ENCODE data around the gene FARP1.

The FARP1 gene

DNA sequence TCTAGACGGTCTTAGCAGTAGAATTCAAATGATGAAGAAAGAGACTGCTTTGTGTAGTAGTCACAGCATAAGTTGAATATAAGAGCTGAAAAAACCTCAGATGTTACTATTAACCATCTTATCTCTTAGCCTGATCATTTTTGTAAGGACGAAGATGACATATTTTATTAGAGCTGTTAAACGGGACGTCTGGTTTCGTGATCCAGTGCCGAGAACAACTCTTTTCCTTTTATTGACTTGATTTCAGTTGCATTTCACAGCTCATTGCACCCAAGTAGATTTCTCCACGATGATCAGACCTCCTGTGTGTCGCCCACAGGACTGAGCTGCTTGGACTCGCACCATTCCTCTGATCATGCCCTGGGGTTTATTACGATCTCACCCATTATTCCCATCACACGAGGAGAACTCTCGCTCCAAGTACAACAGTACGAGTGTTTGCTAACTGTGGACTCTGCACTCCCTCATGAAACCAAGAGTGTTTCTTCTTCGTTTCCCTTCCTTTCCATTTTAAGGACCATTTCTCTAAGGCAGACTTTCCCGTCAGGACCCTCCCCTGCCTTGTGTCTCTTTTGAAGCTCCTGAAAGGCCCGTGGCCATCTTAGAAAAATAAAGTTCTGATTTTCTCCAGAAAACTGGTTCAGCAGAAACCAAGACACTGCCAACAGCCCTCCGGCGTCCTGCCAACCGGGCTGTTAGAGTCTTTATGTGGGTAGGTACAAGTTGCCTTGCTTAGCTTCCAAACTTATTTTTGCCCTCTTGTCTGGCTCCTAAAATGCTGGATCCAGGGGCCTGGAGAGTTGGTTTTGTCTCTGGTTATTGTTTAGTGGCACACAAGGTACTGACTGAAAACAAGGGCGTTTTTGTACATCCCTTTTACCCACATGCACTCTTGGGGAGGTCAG is 82.4 kb downstream of the FARP1 start (continued):
- no peak for TF ChIP-seq ZNF658 (tag by site-specific recombination; IDR thresholded peaks at IDR 0.05)
- TF ChIP-seq AEBP2 (tag by site-specific recombination; IDR thresholded peaks at IDR 0.05; ENCODE audit: borderline replicate concordance), result no peak
- no peak for TF ChIP-seq ZXDB (tag by site-specific recombination; IDR thresholded peaks at IDR 0.05)
- TF ChIP-seq ZBTB8A (tag by site-specific recombination; IDR thresholded peaks at IDR 0.05), result no peak
- TF ChIP-seq PRDM10 (tag by site-specific recombination; IDR thresholded peaks at IDR 0.05), result no peak
- no peak for TF ChIP-seq ZFP41 (tag by site-specific recombination; IDR thresholded peaks at IDR 0.05; ENCODE audit: borderline replicate concordance)
- TF ChIP-seq ZNF76 (tag by site-specific recombination; IDR thresholded peaks at IDR 0.05; ENCODE audit: borderline replicate concordance, low read depth), result no peak
- no peak for TF ChIP-seq ZNF221 (tag by site-specific recombination; IDR thresholded peaks at IDR 0.05; ENCODE audit: borderline replicate concordance)
- no peak for TF ChIP-seq KLF9 (tag by site-specific recombination; IDR thresholded peaks at IDR 0.05; ENCODE audit: low read depth)
- TF ChIP-seq ZNF140 (tag by site-specific recombination; IDR thresholded peaks at IDR 0.05), result no peak

- no peak for TF ChIP-seq ZNF837 (tag by site-specific recombination; IDR thresholded peaks at IDR 0.05)
- no peak for TF ChIP-seq YY1 (tag by site-specific recombination; IDR thresholded peaks at IDR 0.05)
- no peak for TF ChIP-seq ZNF571 (tag by site-specific recombination; IDR thresholded peaks at IDR 0.05)
- TF ChIP-seq SP2 (tag by site-specific recombination; IDR thresholded peaks at IDR 0.05), result no peak
- TF ChIP-seq ZEB2 (tag by site-specific recombination; IDR thresholded peaks at IDR 0.05), result no peak
- no peak for TF ChIP-seq ZNF26 (tag by site-specific recombination; IDR thresholded peaks at IDR 0.05)
- no peak for TF ChIP-seq GLI2 (tag by site-specific recombination; IDR thresholded peaks at IDR 0.05; ENCODE audit: borderline replicate concordance, low read depth)
- TF ChIP-seq ZNF776 (tag by site-specific recombination; IDR thresholded peaks at IDR 0.05; ENCODE audit: borderline replicate concordance), result no peak
- no peak for TF ChIP-seq OVOL3 (tag by site-specific recombination; IDR thresholded peaks at IDR 0.05)
- no peak for TF ChIP-seq ZSCAN23 (tag by site-specific recombination; IDR thresholded peaks at IDR 0.05)
- no peaks in the 10 kb centered on the region for H3K9me3 ChIP-seq (ENCODE audit: control insufficient read depth, insufficient read depth, low read depth, low read length)
- H3K36me3 ChIP-seq (ENCODE audit: control insufficient read depth in 2 of 2, insufficient read depth in 1 of 2, low read length in 2 of 2), result peaks cover 0 to 2% of the 10 kb centered on the region in 2 experiments; a peak in 2 of 3 replicates
- POLR2A ChIA-PET, result no interaction called here
- no peak overlapping the region for H3K27ac ChIP-seq (ENCODE audit: extremely low read depth, low read depth, low read length)
- H3K4me3 ChIP-seq (ENCODE audit: low read depth, low read length), result no peak overlapping the region
- CTCF ChIA-PET, result interaction anchor here (0.7 kb wide), 1 partner anchor 10 kb away, joined by 4 read pairs; no protein-coding TSS in a partner anchor
- H3K4me1 ChIP-seq (ENCODE audit: control insufficient read depth, insufficient read depth, low read length), result peaks cover 9% of the 10 kb centered on the region
These were observed 83.6 kb downstream of the FARP1 start for GRCh38 chr13:98226496-98226895.
